Middle frontal gyrus (tissue), 1 donor: ENCODE measurements around the gene NBPF26.
"Not testable (repeated sequence)": the region's sequence is repeated elsewhere in the genome, so short reads cannot be mapped to it uniquely, and the experiment has no call there.

Experiments
- DNase-seq: peaks from one replicate; pipeline ENCODE4 v3.0.0-alpha.2; 2015; ENCODE audit warnings: low spot score; ENCODE audit errors: extremely low spot score

Gene NBPF26

DNA sequence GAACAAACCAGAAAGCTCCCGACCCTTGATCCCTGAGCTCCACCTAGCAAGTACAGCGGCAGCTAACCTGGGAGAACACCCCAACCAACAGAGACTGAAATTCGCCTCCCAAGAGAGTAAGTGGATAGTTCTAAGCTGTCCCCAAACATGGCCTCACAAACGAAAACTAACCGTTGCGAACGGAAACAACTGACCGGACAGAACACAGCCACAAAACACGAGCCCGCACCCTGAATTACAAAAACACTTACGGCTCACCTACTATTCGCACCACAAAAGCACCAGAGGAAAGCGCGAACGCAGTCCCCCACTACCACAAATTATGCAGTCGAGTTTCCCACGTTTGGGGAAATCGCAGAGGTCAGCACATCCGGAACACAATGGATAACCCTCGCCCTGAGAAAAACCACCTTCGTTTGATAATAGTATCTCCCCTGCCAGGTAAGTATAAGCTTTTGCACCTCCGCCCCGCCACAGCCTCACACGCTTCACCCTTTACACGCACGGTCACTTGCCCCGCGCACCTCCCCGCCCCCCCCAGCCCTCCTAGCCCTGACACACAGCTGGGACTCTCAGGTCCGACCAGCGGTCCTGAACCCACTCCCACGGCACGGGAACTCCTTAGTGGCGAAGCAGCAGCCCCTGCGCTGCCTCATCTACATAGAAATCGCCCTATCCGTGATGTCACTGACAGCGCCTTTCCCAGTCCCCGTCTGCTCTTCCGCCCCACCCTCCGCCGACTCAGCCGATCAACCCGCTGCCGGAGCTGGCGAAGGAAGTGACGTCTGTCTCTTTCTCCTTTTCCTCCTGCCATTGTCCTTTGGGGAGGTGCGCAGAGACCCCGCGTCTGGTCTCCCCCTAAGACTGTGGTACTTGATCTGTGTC lies 127.0 kb downstream of the NBPF26 start:
- peak; percentile 63 for DNase-seq

DNA sequence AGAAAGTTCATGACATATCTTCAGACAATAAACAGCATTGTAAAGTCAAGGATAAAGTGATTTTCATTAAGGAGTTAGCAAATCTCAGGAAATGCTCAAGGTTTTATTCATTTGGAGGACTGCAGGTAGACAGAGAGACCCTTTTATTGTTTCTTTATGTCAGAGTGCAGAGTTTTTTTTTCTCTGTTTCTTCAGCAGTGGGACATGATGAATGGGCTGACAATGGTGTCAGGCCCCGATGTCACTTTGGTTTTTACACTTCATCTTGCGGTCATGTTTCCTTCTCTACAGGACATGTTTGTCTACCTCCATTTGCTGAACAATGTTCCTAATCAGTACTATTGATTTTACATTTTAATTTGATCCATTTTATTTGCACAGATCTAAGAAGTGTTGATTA lies 134.4 kb downstream of the NBPF26 start:
- not testable (repeated sequence) for DNase-seq

DNA sequence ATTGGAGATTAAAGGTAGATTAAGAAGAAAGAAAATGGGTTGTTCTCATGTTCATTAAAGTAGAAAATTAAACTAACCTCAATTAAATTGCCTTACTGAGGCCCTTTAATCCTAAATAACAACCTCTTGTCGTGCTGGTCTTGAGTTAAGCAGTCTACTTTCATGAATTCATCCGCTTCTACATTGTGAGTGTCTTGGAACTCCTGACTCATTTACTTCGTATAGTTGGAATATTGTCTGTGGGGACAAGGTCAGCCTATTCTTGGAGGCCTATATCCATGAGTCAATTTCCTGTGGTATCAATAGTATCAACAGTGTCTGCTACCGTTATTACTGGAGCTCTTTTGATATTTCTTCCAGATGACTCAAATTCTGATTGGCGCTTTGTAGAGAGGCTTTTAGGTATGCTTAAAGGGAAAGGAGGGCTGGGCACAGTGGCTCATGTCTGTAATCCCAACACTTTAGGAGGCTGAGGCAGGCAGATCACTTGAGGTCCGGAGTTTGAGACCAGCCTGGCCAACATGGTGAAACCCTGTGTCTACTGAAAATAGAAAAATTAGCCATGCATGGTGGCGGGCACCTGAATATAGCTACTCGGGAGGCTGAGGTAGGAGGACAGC lies 136.0 kb downstream of the NBPF26 start:
- not testable (repeated sequence) for DNase-seq

DNA sequence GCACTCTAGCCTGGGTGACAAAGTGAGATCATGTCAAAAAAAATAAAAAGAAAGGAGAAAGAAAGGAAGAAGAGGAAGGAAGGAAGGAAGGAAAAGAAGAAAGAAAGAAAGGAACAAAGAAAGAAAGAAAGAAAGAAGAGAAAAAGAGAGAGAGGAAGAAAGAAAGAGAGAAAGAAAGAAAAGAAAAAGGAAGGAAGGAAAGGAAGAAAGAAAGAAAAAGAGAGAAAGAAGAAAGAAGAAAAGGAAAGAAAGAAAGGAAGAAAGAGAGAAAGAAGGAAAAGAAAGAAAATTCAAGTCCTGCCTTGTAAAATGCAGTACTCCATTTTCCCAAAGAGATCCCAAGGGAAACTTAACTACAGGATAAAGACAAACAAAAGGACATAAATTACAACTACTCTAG lies 154.5 kb downstream of the NBPF26 start:
- not testable (repeated sequence) for DNase-seq

DNA sequence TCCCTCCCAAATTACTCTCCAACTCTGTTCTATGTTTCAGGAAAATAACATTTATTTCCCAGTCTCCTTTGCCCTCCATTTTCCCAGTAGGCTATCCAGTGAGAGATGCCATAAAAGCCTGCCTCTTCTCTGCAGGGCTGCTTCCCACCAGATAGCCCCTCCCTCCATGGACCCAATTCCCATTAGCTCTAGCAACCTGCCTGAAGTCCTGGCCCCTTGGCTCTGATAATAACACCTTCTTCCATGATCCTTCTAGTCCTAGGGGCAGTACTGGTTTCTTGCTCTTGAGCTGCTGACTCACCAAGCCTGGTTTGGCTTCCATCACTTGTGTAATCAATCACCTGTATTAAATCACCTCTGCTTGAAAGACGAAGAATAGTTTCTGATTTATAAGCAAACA lies 156.3 kb downstream of the NBPF26 start:
- DNase-seq, result not testable (repeated sequence)

DNA sequence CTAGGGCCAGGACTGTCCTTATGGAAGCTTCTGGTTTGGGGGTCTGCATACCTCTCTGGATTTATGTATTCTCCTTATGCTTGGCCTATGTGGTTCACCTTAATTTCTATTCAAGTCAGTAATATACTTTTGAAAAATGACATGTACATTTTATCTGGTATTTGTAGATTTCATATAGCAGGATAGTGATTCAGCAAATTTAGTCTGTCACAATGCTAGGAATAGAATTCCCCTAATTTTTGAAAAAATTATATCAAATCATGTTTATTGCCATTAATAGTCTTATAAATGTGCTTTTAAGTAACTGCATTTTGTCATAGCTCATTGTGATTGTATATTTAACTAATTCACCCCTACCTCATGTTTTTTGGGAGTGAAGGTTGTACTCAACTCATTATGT lies 158.2 kb downstream of the NBPF26 start:
- not testable (repeated sequence) for DNase-seq
